H9 (cell line): ENCODE measurements around the gene ETNK2. TPM values are rescaled to one million over a fixed set of nuclear protein-coding genes. Genes with fewer than 3 reads are reported as not detected.

ENCODE experiments used
- DNase-seq: peaks from one replicate; pipeline ENCODE4 v3.0.0-alpha.2; 2017
- H2AFZ ChIP-seq: one replicate; pipeline ENCODE4 v1.6.1; 2013; ENCODE audit warnings: mild to moderate bottlenecking, low read length, control low read depth, moderate library complexity
- H2AK5ac ChIP-seq: 2 replicates; pipeline ENCODE4 v1.6.1; 2013; ENCODE audit warnings: low read length, control low read depth, mixed read lengths; ENCODE audit not compliant: insufficient read length
- H2BK120ac ChIP-seq: one replicate; pipeline ENCODE4 v1.6.1; 2013; ENCODE audit warnings: low read depth, mild to moderate bottlenecking, low read length, control low read depth, inconsistent platforms; ENCODE audit not compliant: poor library complexity, severe bottlenecking
- H2BK12ac ChIP-seq: 2 replicates; pipeline ENCODE4 v1.6.1; 2013; ENCODE audit warnings: low read length, control low read depth, mixed read lengths, low read depth; ENCODE audit not compliant: insufficient read length
- H2BK15ac ChIP-seq: 2 replicates; pipeline ENCODE4 v1.6.1; 2013; ENCODE audit warnings: low read depth, low read length, control low read depth
- H2BK20ac ChIP-seq: one replicate; pipeline ENCODE4 v1.6.1; 2013; ENCODE audit warnings: low read depth, mild to moderate bottlenecking, low read length, control low read depth, inconsistent platforms; ENCODE audit not compliant: poor library complexity, severe bottlenecking
- H2BK5ac ChIP-seq: 2 replicates; pipeline ENCODE4 v1.6.1; 2013; ENCODE audit warnings: low read length, control low read depth, mixed read lengths; ENCODE audit not compliant: insufficient read length
- H3K14ac ChIP-seq: 2 replicates; pipeline ENCODE4 v1.6.1; 2013; ENCODE audit warnings: low read length, control low read depth; ENCODE audit not compliant: insufficient read depth
- H3K18ac ChIP-seq: 2 replicates; pipeline ENCODE4 v1.6.1; 2013; ENCODE audit warnings: low read depth, mild to moderate bottlenecking, mixed read lengths, low read length, control low read depth; ENCODE audit not compliant: insufficient read length
- H3K23ac ChIP-seq: 2 replicates; pipeline ENCODE4 v1.6.1; 2013; ENCODE audit warnings: low read length, control low read depth, mixed read lengths, low read depth; ENCODE audit not compliant: insufficient read length
- H3K23me2 ChIP-seq: 2 replicates; pipeline ENCODE4 v1.6.1; 2013; ENCODE audit warnings: low read depth, mild to moderate bottlenecking, mixed read lengths, low read length, control low read depth; ENCODE audit not compliant: insufficient read length, poor library complexity, severe bottlenecking
- H3K27ac ChIP-seq: 2 replicates; pipeline ENCODE4 v1.5.1; 2013; ENCODE audit warnings: low read length, control low read depth, mixed read lengths, low read depth; ENCODE audit not compliant: insufficient read length
- H3K27me3 ChIP-seq: 2 replicates; pipeline ENCODE4 v1.6.1; 2013; ENCODE audit warnings: low read length, control low read depth, inconsistent platforms; ENCODE audit not compliant: insufficient read depth
- H3K4ac ChIP-seq: 2 replicates; pipeline ENCODE4 v1.6.1; 2013; ENCODE audit warnings: low read depth, mild to moderate bottlenecking, control low read depth, inconsistent platforms, low read length, moderate library complexity
- H3K4me1 ChIP-seq: 2 replicates; pipeline ENCODE4 v1.6.1; 2013; ENCODE audit warnings: low read length, control low read depth, inconsistent platforms; ENCODE audit not compliant: insufficient read depth
- H3K4me2 ChIP-seq: 2 replicates; pipeline ENCODE4 v1.6.1; 2013; ENCODE audit warnings: low read length, control low read depth, mixed read lengths; ENCODE audit not compliant: insufficient read length, insufficient read depth
- H3K56ac ChIP-seq: 2 replicates; pipeline ENCODE4 v1.6.1; 2013; ENCODE audit warnings: low read depth, mild to moderate bottlenecking, mixed read lengths, low read length, control low read depth; ENCODE audit not compliant: insufficient read length
- H3K79me1 ChIP-seq: 2 replicates; pipeline ENCODE4 v1.6.1; 2013; ENCODE audit warnings: low read depth, mild to moderate bottlenecking, moderate library complexity, low read length, control low read depth, inconsistent platforms; ENCODE audit not compliant: insufficient read depth, poor library complexity, severe bottlenecking
- H3K79me2 ChIP-seq: 2 replicates; pipeline ENCODE4 v1.6.1; 2013; ENCODE audit warnings: low read length, control low read depth, inconsistent platforms; ENCODE audit not compliant: insufficient read depth
- H3K9ac ChIP-seq: 2 replicates; pipeline ENCODE4 v1.6.1; 2013; ENCODE audit warnings: low read length, control low read depth, mixed read lengths; ENCODE audit not compliant: insufficient read length; ENCODE audit errors: extremely low read depth
- H3K9me3 ChIP-seq: one replicate; pipeline ENCODE4 v1.6.1; 2013; ENCODE audit warnings: low read depth, low read length, inconsistent platforms; ENCODE audit not compliant: control insufficient read depth
- H3T11ph ChIP-seq: one replicate; pipeline ENCODE4 v1.6.1; 2013; ENCODE audit warnings: mild to moderate bottlenecking, low read length, control low read depth, inconsistent platforms
- H4K20me1 ChIP-seq: one replicate; pipeline ENCODE4 v1.6.1; 2013; ENCODE audit not compliant: control insufficient read depth, insufficient read length, insufficient read depth
- H4K5ac ChIP-seq: 2 replicates; pipeline ENCODE4 v1.6.1; 2013; ENCODE audit warnings: low read depth, mild to moderate bottlenecking, mixed read lengths, low read length, control low read depth; ENCODE audit not compliant: insufficient read length
- H4K8ac ChIP-seq: replicated peaks from 2 replicates; pipeline ENCODE4 v1.6.1; 2013; ENCODE audit warnings: low read length, control low read depth, mixed read lengths, low read depth; ENCODE audit not compliant: insufficient read length
- H4K91ac ChIP-seq: 2 replicates; pipeline ENCODE4 v1.6.1; 2013; ENCODE audit warnings: low read depth, mild to moderate bottlenecking, moderate library complexity, mixed read lengths, low read length, control low read depth; ENCODE audit not compliant: insufficient read length
- H3K27ac Mint-ChIP-seq, 3 experiments: 2 replicates in 2 of 3; 3 replicates in 1 of 3; pipeline ENCODE4 v1.8.0; 2020 to 2021; ENCODE audit warnings: mixed read lengths in 3 of 3, mild to moderate bottlenecking in 1 of 3, moderate library complexity in 1 of 3
- H3K27me3 Mint-ChIP-seq: 2 replicates; pipeline ENCODE4 v1.8.0; 2021; ENCODE audit warnings: low read depth, mild to moderate bottlenecking, moderate library complexity, mixed read lengths
- H3K36me3 Mint-ChIP-seq, 3 experiments: 2 replicates in 2 of 3; 3 replicates in 1 of 3; pipeline ENCODE4 v1.8.0; 2020 to 2021; ENCODE audit warnings: low read depth in 3 of 3, mixed read lengths in 3 of 3; ENCODE audit not compliant: insufficient read depth in 1 of 3
- H3K4me1 Mint-ChIP-seq, 2 experiments: 2 replicates each; pipeline ENCODE4 v1.8.0; 2020; ENCODE audit warnings: mixed read lengths in 2 of 2
- H3K4me3 Mint-ChIP-seq, 2 experiments: 2 replicates in 1 of 2; 3 replicates in 1 of 2; pipeline ENCODE4 v1.8.0; 2020 to 2021; ENCODE audit warnings: mild to moderate bottlenecking in 2 of 2, mixed read lengths in 2 of 2, moderate library complexity in 1 of 2
- H3K9me3 Mint-ChIP-seq, 2 experiments: 2 replicates in 1 of 2; 3 replicates in 1 of 2; pipeline ENCODE4 v1.8.0; 2020; ENCODE audit warnings: mild to moderate bottlenecking in 2 of 2, mixed read lengths in 2 of 2, moderate library complexity in 1 of 2
- CTCF ChIP-seq: fragments of 200-600 bp; sonication (generic); conservative IDR thresholded peaks from 3 replicates; pipeline ENCODE4 v1.8.0; 2021; ENCODE audit warnings: antibody characterized with exemption, mild to moderate bottlenecking
- WGBS: extraction: QIAGEN DNeasy Blood & Tissue Kit; methylation state at CpG from one replicate; pipeline ENCODE4 v1.1.7; 2013; ENCODE audit warnings: missing lambda C conversion rate, low lambda C conversion rate, mixed read lengths; ENCODE audit not compliant: insufficient read length; ENCODE audit errors: extremely low coverage; 5-methylcytosine and 5-hydroxymethylcytosine counted together
- total RNA-seq: library from RNA; stranded (reverse); gene quantifications from 2 replicates; pipeline ENCODE4 v1.2.1, GENCODE V29; 2021

The ETNK2 gene
- total RNA-seq, 1 experiment from 2014 or later: 17.6 TPM

GRCh38 chr1:204174958-204175357 lies 23.1 kb upstream of the ETNK2 start:
- Histone ChIP-seq H4K91ac (no peak overlapping the region), H2BK12ac (no peak overlapping the region), H2BK20ac (no peak overlapping the region), H2BK120ac (no peak overlapping the region), H3K9ac (no peak overlapping the region), H3K23me2 (no peaks in the 10 kb centered on the region), H3K4me1 (no peaks in the 10 kb centered on the region), H3K23ac (no peak overlapping the region), H2AFZ (no peak overlapping the region), H3K4ac (no peak overlapping the region), H4K8ac (no peak overlapping the region), H3K4me2 (no peak overlapping the region), H3K56ac (no peak overlapping the region), H3K27me3 (no peaks in the 10 kb centered on the region), H3K79me1 (no peaks in the 10 kb centered on the region), H4K5ac (no peak overlapping the region), H3K27ac (no peak overlapping the region), H4K20me1 (no peaks in the 10 kb centered on the region), H3K14ac (no peak overlapping the region), H3K18ac (no peak overlapping the region), H2BK15ac (no peak overlapping the region), H3T11ph (no peak overlapping the region), H2AK5ac (no peak overlapping the region), H3K79me2 (no peaks in the 10 kb centered on the region), H3K9me3 (peaks cover 8% of the 10 kb centered on the region), H2BK5ac (no peak overlapping the region)
- no CpG with 5 or more reads among the region's 3 CpGs for WGBS
- Mint-ChIP-seq H3K4me3 (no peak overlapping the region), H3K36me3 (peaks cover 0 to 12% (median 8%) of the 10 kb centered on the region in 3 experiments; a peak in 5 of 7 replicates), H3K4me1 (no peaks in the 10 kb centered on the region), H3K27ac (no peak overlapping the region), H3K9me3 (peaks cover 15 to 22% of the 10 kb centered on the region in 2 experiments), H3K27me3 (peaks cover 29% of the 10 kb centered on the region)
- no peak for TF ChIP-seq CTCF
- no peak for DNase-seq
